Right kidney (tissue), 1 donor: ENCODE results near the gene SCGB3A1.

Experiments
- DNase-seq: peaks from one replicate; pipeline ENCODE4 v3.0.0-alpha.2; 2016

SCGB3A1 gene

DNA sequence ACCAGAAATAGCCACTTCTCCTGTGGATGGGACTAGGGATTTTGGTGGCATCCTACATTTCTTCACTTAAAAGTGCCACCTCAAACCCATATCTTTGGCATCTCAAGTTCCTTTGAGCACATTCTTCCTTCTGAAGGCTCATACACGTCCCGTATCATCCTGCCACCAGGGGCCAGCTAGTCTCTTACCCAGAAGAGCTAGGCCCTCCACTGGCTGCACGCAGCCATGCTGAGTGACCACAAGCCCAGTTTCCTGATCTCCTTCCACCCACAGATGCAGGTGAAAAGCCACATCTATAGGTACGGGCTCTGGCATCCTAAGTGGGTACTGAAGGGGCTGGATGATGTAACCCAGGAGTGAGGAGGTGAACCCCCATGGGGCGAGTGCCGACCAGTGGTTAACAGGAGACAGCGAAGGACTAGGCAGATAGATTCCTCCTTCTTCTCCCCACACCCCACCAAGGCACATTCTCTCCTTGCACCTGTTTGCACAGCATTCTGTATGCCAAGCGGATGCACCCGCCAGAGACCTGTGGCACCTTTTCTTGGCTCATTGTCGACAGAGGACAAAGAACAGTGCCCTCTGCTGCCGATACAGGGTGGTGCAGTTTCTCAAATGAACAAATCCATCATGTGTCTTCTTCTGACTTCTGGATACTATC lies 14.4 kb upstream of the SCGB3A1 start:
- no peak for DNase-seq

GRCh38 chr5:180604271-180604670 lies 13.0 kb upstream of the SCGB3A1 start:
- no peak for DNase-seq

GRCh38 chr5:180603076-180603594 lies 11.8 kb upstream of the SCGB3A1 start:
- no peak for DNase-seq

- DNase-seq = no peak
These were observed 11.3 kb upstream of the SCGB3A1 start for GRCh38 chr5:180602481-180603075.

- no peak for DNase-seq
These were observed 10.5 kb upstream of the SCGB3A1 start for GRCh38 chr5:180601591-180602480.

GRCh38 chr5:180600554-180601041 lies 9.3 kb upstream of the SCGB3A1 start:
- no peak for DNase-seq

DNA sequence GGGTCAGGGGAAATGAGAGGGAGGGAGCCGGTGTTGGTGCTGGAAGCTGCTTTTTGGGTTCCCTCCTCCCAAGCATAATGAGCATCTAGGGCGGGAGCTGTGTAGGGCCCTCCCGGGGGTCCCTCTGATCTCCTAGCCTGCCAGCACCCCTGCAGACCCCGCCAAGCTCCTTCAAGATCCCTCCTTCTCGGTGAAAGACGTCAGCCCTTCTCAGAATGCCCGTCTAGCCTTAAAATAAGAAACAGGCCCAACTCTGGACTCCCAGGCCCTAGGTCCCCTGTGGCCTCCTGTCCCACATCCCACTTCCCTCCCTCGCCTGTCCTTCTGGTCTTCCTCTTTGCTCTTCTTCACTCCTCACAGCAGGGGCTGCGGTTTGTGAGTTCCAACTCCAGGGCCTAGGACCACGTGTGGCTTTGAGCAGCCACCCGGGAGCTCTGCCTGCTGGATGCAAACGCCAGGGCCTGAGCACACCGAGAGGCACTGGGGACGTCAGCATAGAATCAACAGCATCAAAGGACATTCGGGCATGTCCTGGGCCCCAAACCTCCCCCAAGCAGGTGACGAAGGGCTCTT lies 8.8 kb upstream of the SCGB3A1 start:
- DNase-seq = no peak

- DNase-seq = no peak
These were observed 8.3 kb upstream of the SCGB3A1 start for GRCh38 chr5:180599590-180599914.

DNA sequence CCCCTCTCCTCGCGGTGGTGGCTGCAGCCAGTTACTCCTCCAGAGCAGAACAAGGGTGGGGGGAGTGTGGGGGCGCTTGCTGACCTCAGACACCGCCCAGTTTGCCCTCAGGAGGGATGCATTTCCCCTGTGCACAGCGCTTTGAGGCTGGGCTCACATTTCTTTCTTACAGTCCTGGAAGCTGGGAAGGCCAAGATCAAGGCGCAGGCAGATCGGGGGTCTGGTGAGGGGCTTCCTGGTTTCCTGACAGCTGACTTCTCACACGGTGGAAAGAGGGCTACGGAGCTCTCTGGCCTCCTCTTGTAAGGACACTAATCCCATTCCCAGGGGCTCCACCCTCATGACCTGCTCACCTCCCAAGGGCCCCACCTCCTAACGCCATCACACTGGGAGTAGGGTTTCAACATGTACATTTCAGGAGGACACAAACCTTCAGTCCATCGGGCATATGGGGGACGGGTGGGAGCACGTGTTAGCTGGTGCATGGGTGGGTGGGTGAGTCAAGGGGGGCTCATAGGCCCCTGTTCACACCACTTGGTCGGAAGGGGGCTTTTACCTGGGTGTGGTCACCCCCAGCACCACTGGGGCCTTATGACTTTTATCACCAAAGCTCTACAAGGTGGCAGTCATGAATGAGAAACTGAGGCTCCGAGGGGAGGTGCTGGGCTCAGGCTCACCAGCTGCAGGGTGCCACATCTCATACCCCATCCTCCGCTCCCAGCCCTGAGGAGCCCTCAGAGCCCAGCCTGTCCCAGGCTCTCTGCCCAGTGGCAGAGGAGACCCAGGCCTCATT lies 7.7 kb upstream of the SCGB3A1 start:
- no peak for DNase-seq

DNA sequence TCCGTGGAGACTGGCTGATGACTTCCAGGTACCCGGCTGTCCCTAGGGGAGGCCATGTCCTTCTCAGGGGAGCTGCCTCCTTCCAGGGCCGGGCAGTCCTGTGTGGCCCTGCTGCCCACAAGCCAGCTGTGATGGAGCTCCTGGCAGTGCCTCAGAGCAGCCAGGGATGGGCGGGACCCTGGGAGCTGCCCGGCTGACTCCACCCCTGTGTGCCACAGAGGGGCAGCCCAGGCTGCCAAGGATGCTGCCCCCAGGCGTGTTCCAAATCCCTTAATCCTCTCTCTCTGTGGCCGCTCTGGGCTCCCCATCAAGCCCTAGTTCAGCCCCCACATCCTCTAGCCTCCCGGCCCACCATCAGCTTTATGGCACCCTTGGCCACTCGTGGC lies 7.0 kb upstream of the SCGB3A1 start:
- no peak for DNase-seq

- DNase-seq = no peak
These were observed 5.5 kb upstream of the SCGB3A1 start for GRCh38 chr5:180596668-180597231.

DNA sequence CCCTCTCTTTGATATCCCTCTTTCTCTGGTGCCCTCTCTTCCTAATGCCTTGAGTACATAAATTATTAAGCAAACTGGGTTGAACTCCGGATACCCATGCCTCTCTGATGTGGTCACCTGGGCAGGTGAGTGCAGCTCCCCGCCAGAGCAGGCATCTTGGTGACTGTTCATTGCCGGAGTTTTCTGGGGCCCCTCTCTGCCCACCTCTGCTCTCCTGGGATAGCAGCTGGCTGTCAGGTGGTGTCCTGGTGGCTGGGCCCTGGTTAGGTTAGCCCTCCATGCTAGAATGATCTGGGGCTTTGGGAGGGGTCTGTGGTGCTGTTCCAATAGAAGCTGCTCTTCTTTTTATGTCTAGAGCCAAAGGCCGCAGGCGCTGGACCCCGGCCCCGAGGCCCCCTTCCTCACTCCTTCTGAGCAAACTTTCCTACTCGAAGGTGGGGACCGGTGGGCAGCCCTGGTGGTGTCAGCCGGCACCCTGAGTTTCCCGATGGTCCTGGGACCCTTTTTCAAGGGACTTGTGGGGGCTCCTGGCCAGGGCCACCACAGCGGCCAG lies 4.9 kb upstream of the SCGB3A1 start:
- DNase-seq = no peak

- no peak for DNase-seq
These were observed 4.2 kb upstream of the SCGB3A1 start for GRCh38 chr5:180595381-180596114.

GRCh38 chr5:180595046-180595379 lies 3.7 kb upstream of the SCGB3A1 start:
- no peak for DNase-seq

DNA sequence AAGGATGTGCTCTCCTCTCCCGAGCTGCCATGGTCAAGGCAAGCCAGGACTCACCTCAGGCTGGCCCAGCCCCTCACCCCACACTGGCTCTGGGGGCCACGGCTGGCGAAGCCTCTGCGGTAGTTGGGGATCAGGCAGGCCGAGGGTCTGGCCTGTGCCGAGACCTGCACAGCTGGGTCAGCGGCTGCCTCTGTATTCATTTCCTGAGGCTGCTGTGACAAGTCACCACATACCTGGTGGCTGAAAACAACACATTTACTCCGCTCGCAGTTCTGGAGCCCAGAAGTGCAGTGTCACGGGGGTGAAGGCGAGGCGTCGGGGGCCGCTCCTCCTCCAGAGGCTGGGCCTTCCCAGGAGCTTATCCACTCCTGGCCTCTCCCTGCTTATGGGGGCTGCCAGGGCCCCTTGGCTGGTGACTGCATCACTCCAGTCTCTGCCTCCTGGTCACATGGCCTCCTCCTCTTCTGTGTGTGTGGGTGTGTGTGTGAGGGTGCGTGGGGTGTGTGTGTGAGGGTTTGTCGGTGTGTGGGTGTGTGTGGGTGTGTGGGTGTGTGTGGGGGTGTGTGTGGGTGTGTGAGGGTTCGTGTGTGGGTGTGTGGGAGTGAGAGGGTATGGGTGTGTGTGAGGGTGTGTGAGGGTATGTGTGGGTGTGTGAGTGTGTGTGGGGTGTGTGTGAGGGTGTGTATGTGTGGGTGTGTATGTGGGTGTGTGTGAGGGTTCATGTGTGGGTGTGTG lies 3.2 kb upstream of the SCGB3A1 start:
- no peak for DNase-seq

GRCh38 chr5:180593446-180594206 lies 2.3 kb upstream of the SCGB3A1 start:
- no peak for DNase-seq

DNA sequence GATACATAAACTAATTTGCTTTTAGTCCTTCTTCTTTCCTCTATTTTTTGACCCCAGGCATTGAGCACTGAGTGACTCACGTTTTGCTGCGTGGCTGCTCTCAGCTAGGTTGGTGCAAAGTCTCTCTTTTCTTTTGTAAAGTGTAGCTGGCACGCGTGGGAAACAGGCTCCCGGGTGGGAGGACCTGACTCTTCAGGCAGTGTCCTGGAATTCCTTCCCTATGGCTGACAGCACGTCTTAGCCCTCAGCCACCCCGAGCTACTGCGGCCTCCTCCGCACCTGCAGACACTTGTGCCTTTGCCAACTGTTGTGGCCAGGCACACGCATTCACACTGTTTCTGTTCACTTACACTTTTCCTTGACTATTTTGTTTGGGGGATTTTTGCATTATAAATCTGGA lies 877 bp upstream of the SCGB3A1 start:
- no peak for DNase-seq

DNA sequence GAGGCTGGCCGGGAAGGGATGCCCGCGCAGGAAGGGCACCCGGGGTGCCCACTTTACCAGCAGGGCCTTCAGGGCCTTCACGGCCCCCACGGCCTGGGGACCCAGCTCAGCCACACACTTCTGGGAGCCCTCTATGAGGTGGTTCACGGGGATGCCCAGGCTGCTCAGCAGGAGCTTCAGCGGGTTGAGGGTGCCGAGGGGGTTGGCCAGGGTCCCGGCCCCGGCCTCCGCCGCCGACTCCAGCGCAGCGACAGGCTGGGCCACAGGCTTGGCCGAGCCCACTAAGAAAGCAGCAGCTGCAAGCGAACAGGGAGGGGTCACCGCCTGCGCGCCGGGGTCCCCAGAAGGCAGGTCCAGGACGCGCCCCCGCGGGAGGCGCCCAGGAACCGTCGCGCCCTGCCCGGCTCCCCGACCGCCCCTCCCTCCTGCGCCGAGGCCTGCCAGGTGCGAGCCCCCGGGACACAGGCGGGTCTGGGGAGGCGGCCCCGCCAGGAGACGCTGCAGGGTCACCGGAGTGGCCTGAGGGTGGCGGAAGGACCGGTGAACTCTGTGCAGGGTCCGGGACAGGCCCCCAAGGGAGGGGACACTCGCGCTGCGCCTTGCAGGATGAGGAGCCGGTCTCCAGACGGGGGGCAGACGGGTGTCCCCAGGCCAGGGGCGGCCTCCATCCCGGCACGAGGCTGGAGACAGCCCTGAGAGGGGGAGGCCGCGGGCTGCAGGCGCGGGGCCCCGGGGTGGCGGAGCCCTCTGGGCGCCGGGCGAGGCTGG lies 572 bp downstream of the SCGB3A1 start:
- DNase-seq = peak; percentile 73
